Measurements from ENCODE around the gene IGF1.

Gene IGF1

GRCh38 chr12:102508052-102508451 is 27.7 kb upstream of the IGF1 start:
- Mint-ChIP-seq H3K4me3 (no peak overlapping the region), H3K9me3 (peaks cover 24% of the 10 kb centered on the region), H3K27ac (no peak overlapping the region), H3K36me3 (ENCODE audit: low read depth) (peaks cover 5% of the 10 kb centered on the region), H3K4me1 (ENCODE audit: low read depth) (peaks cover 44% of the 10 kb centered on the region), H3K27me3 (no peaks in the 10 kb centered on the region)
- intact Hi-C loops (cut with micrococcal nuclease) = no loop called here

- H3K9me3 Mint-ChIP-seq = peaks cover 24% of the 10 kb centered on the region
- H3K27ac Mint-ChIP-seq = no peak overlapping the region
- no peak overlapping the region for H3K4me3 Mint-ChIP-seq
- no peaks in the 10 kb centered on the region for H3K27me3 Mint-ChIP-seq
- intact Hi-C loops (cut with micrococcal nuclease) = no loop called here
- peaks cover 5% of the 10 kb centered on the region for H3K36me3 Mint-ChIP-seq (ENCODE audit: low read depth)
- H3K4me1 Mint-ChIP-seq (ENCODE audit: low read depth) = peaks cover 43% of the 10 kb centered on the region
Observed at GRCh38 chr12:102507301-102507700, 26.9 kb upstream of the IGF1 start.

- H3K4me1 Mint-ChIP-seq (ENCODE audit: low read depth) = peaks cover 56% of the 10 kb centered on the region
- intact Hi-C loops (cut with micrococcal nuclease) = no loop called here
- peaks cover 33% of the 10 kb centered on the region for H3K9me3 Mint-ChIP-seq
- H3K4me3 Mint-ChIP-seq = no peak overlapping the region
- H3K36me3 Mint-ChIP-seq (ENCODE audit: low read depth) = peaks cover 12% of the 10 kb centered on the region
- H3K27me3 Mint-ChIP-seq = no peaks in the 10 kb centered on the region
- peak overlapping the region; percentile 89 for H3K27ac Mint-ChIP-seq
Observed at GRCh38 chr12:102504871-102505270, 24.5 kb upstream of the IGF1 start.

GRCh38 chr12:102504280-102504679 is 23.9 kb upstream of the IGF1 start:
- intact Hi-C loops (cut with micrococcal nuclease) = no loop called here
- Mint-ChIP-seq H3K4me3 (peak overlapping the region; percentile 34), H3K27ac (peak overlapping the region; percentile 89), H3K9me3 (peaks cover 33% of the 10 kb centered on the region), H3K36me3 (ENCODE audit: low read depth) (peaks cover 12% of the 10 kb centered on the region), H3K4me1 (ENCODE audit: low read depth) (peaks cover 53% of the 10 kb centered on the region), H3K27me3 (no peaks in the 10 kb centered on the region)

- intact Hi-C loops (cut with micrococcal nuclease) = no loop called here
- H3K4me3 Mint-ChIP-seq = peak overlapping the region; percentile 34
- H3K36me3 Mint-ChIP-seq (ENCODE audit: low read depth) = peaks cover 12% of the 10 kb centered on the region
- H3K4me1 Mint-ChIP-seq (ENCODE audit: low read depth) = peaks cover 53% of the 10 kb centered on the region
- peaks cover 33% of the 10 kb centered on the region for H3K9me3 Mint-ChIP-seq
- no peaks in the 10 kb centered on the region for H3K27me3 Mint-ChIP-seq
- H3K27ac Mint-ChIP-seq = peak overlapping the region; percentile 89
Observed at GRCh38 chr12:102503831-102504230, 23.5 kb upstream of the IGF1 start.

GRCh38 chr12:102503056-102503681 is 22.8 kb upstream of the IGF1 start:
- Mint-ChIP-seq H3K4me1 (ENCODE audit: low read depth) (peaks cover 53% of the 10 kb centered on the region), H3K9me3 (peaks cover 33% of the 10 kb centered on the region), H3K4me3 (no peak overlapping the region), H3K27ac (peak overlapping the region; percentile 89), H3K27me3 (no peaks in the 10 kb centered on the region), H3K36me3 (ENCODE audit: low read depth) (peaks cover 12% of the 10 kb centered on the region)
- intact Hi-C loops (cut with micrococcal nuclease) = no loop called here

- Mint-ChIP-seq H3K36me3 (ENCODE audit: low read depth) (peaks cover 9% of the 10 kb centered on the region), H3K4me3 (no peak overlapping the region), H3K27me3 (no peaks in the 10 kb centered on the region), H3K27ac (peak overlapping the region; percentile 89), H3K9me3 (peaks cover 23% of the 10 kb centered on the region), H3K4me1 (ENCODE audit: low read depth) (peaks cover 53% of the 10 kb centered on the region)
- intact Hi-C loops (cut with micrococcal nuclease) = no loop called here
Observed at GRCh38 chr12:102501773-102502172, 21.4 kb upstream of the IGF1 start.

GRCh38 chr12:102498471-102498870 is 18.1 kb upstream of the IGF1 start:
- H3K9me3 Mint-ChIP-seq = peaks cover 22% of the 10 kb centered on the region
- H3K27ac Mint-ChIP-seq = no peak overlapping the region
- no peaks in the 10 kb centered on the region for H3K27me3 Mint-ChIP-seq
- no peak overlapping the region for H3K4me3 Mint-ChIP-seq
- H3K4me1 Mint-ChIP-seq (ENCODE audit: low read depth) = peaks cover 33% of the 10 kb centered on the region
- peaks cover 7% of the 10 kb centered on the region for H3K36me3 Mint-ChIP-seq (ENCODE audit: low read depth)
- intact Hi-C loops (cut with micrococcal nuclease) = no loop called here

GRCh38 chr12:102497743-102498142 is 17.4 kb upstream of the IGF1 start:
- no peaks in the 10 kb centered on the region for H3K27me3 Mint-ChIP-seq
- peaks cover 32% of the 10 kb centered on the region for H3K4me1 Mint-ChIP-seq (ENCODE audit: low read depth)
- H3K9me3 Mint-ChIP-seq = peaks cover 29% of the 10 kb centered on the region
- intact Hi-C loops (cut with micrococcal nuclease) = no loop called here
- H3K27ac Mint-ChIP-seq = no peak overlapping the region
- H3K36me3 Mint-ChIP-seq (ENCODE audit: low read depth) = peaks cover 7% of the 10 kb centered on the region
- H3K4me3 Mint-ChIP-seq = no peak overlapping the region

GRCh38 chr12:102496591-102496990 is 16.2 kb upstream of the IGF1 start:
- H3K27ac Mint-ChIP-seq = no peak overlapping the region
- intact Hi-C loops (cut with micrococcal nuclease) = no loop called here
- H3K4me3 Mint-ChIP-seq = no peak overlapping the region
- H3K36me3 Mint-ChIP-seq (ENCODE audit: low read depth) = peaks cover 7% of the 10 kb centered on the region
- peaks cover 23% of the 10 kb centered on the region for H3K4me1 Mint-ChIP-seq (ENCODE audit: low read depth)
- H3K9me3 Mint-ChIP-seq = peaks cover 41% of the 10 kb centered on the region
- peaks cover 2% of the 10 kb centered on the region for H3K27me3 Mint-ChIP-seq

- H3K4me1 Mint-ChIP-seq (ENCODE audit: low read depth) = peaks cover 28% of the 10 kb centered on the region
- H3K4me3 Mint-ChIP-seq = no peak overlapping the region
- no peaks in the 10 kb centered on the region for H3K36me3 Mint-ChIP-seq (ENCODE audit: low read depth)
- no peak overlapping the region for H3K27ac Mint-ChIP-seq
- intact Hi-C loops (cut with micrococcal nuclease) = no loop called here
- peaks cover 6% of the 10 kb centered on the region for H3K27me3 Mint-ChIP-seq
- peaks cover 15% of the 10 kb centered on the region for H3K9me3 Mint-ChIP-seq
Observed at GRCh38 chr12:102487226-102487625, 6.9 kb upstream of the IGF1 start.

GRCh38 chr12:102486153-102486552 is 5.8 kb upstream of the IGF1 start:
- H3K9me3 Mint-ChIP-seq = peaks cover 11% of the 10 kb centered on the region
- no peak overlapping the region for H3K4me3 Mint-ChIP-seq
- intact Hi-C loops (cut with micrococcal nuclease) = no loop called here
- H3K27me3 Mint-ChIP-seq = peaks cover 3% of the 10 kb centered on the region
- peaks cover 34% of the 10 kb centered on the region for H3K4me1 Mint-ChIP-seq (ENCODE audit: low read depth)
- H3K36me3 Mint-ChIP-seq (ENCODE audit: low read depth) = no peaks in the 10 kb centered on the region
- no peak overlapping the region for H3K27ac Mint-ChIP-seq

- Mint-ChIP-seq H3K4me3 (no peak overlapping the region), H3K27me3 (peaks cover 4% of the 10 kb centered on the region), H3K9me3 (peaks cover 9% of the 10 kb centered on the region), H3K27ac (peak overlapping the region; percentile 85), H3K36me3 (ENCODE audit: low read depth) (no peaks in the 10 kb centered on the region), H3K4me1 (ENCODE audit: low read depth) (peaks cover 28% of the 10 kb centered on the region)
- intact Hi-C loops (cut with micrococcal nuclease) = no loop called here
Observed at GRCh38 chr12:102484428-102484958, 4.1 kb upstream of the IGF1 start.

GRCh38 chr12:102484017-102484416 is 3.7 kb upstream of the IGF1 start:
- Mint-ChIP-seq H3K27me3 (peaks cover 4% of the 10 kb centered on the region), H3K4me3 (no peak overlapping the region), H3K36me3 (ENCODE audit: low read depth) (no peaks in the 10 kb centered on the region), H3K4me1 (ENCODE audit: low read depth) (peaks cover 28% of the 10 kb centered on the region), H3K9me3 (peaks cover 9% of the 10 kb centered on the region), H3K27ac (peak overlapping the region; percentile 85)
- intact Hi-C loops (cut with micrococcal nuclease) = no loop called here

GRCh38 chr12:102483466-102483865 is 3.1 kb upstream of the IGF1 start:
- intact Hi-C loops (cut with micrococcal nuclease) = no loop called here

More at GRCh38 chr12:102483466-102483865, 3.1 kb upstream of the IGF1 start:
- Mint-ChIP-seq H3K27me3 (peaks cover 4% of the 10 kb centered on the region), H3K36me3 (ENCODE audit: low read depth) (no peaks in the 10 kb centered on the region), H3K4me1 (ENCODE audit: low read depth) (peaks cover 28% of the 10 kb centered on the region), H3K9me3 (peaks cover 9% of the 10 kb centered on the region), H3K4me3 (no peak overlapping the region), H3K27ac (peak overlapping the region; percentile 85)
